GM19395 (cell line): ENCODE data around the gene TOX3.

Experiments used
- ATAC-seq: cut with Tn5 transposase; IDR thresholded peaks from one replicate; pipeline ENCODE4 v1.9.1; 2021; ENCODE audit warnings: mild to moderate bottlenecking, moderate library complexity; ENCODE audit not compliant: unreplicated experiment

The TOX3 gene

DNA sequence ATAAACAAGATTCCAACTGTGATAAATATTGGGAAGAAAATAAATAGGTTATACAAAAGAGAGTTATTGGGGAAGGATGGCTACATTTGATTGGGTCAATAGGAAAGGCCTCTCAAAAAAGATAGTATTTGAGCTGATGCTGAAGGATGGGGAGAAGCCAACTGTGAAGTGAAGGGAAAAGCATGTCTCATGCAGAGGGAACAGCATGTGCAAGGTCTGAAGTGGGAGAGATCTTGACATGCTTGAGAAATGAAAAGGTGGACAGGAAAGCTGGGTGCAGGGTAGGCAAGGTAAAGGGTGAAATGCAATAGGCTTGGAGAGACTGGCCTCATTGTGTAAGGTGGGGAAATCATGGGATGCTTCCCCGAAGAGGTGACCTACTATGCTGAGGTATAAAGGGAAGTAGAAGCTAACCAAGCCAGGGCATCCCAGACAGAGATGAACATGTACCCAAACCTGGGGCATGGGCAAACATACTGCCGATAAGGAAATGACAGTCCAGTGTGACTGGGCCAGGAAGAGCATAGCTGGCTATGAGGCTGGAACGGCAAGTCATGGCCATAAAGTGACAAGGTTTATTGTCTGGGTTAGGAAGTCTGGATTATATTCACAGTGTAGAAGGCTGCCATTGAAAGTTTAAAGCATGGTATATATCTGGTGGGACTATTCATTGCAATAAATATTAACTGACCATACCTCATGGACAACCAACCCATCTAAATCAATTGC is 91.2 kb downstream of the TOX3 start:
- ATAC-seq: no peak

DNA sequence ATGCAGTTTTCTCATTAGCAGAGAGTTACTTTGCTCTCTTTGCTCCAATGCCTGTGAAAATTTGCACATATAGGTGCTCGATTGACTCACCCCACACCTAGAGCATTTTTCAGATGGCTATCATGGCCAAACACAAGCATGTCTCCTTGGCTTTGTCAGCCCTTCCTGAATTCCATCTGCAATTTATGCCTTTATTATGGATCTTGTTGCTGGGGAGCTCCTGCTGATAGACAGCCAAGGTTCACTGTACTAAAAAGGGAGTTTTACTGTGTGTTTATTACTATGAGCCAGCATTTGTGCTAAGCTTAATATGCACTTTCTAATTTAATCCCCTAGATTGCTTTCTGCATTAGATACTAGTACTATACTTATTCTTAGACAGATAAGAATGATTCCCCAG is 93.3 kb downstream of the TOX3 start:
- ATAC-seq: no peak

DNA sequence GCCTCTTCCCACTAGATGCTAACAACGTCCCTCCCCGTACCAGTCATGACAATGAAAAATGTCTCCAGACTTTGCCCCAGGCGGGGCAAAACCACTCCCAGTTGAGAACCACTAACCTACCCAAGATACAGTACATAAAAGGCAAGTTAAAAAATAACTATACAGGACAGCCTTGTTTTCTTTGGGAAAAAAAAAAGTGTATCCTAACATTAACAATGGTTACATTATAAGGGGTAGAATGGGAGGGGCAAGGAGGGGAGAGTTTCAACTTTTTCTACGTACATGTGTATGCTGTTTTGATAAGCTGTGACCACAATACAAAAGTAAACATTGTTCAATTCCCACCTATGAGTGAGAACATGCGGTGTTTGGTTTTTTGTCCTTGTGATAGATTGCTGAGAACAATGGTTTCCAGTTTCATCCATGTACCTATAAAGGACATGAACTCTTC is 94.9 kb downstream of the TOX3 start:
- ATAC-seq: no peak

DNA sequence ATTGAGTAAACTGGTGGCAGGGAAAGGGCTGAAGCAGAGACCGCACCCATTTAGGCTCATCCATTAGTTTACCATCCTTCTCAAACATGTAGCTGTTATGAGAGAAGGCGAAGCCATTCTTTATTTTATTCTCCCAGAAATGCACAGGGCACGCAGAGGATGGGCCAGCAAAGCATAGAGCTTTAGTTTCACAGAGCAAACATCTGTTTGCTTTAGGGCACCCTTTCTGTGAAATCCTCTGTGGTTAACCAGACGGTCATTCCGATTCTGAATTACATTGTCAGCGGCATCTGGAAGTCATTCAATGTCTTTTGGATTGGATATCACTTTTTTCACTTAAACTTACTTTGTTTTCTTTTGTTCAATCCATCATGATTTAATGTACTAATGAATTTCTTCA is 96.0 kb downstream of the TOX3 start:
- ATAC-seq: no peak

DNA sequence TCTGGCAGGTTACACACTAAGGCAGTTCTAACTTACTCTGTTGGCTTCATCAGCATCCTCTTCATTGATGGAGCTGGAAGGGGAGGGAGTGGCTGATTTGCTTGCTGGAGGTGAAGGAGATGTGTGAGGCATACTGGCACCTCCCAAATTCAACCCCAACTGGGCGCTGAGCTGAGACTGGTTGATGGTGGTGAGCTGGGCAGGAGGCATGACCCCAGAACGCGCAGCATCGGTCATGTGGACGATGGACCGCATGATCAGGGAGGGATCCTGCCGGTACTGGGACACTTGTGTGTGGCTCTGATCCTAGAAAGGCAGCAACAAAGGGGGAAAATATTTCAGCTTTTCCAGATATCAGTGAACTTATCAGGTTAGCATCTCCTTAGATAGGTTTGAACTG is 96.7 kb downstream of the TOX3 start:
- ATAC-seq: no peak

DNA sequence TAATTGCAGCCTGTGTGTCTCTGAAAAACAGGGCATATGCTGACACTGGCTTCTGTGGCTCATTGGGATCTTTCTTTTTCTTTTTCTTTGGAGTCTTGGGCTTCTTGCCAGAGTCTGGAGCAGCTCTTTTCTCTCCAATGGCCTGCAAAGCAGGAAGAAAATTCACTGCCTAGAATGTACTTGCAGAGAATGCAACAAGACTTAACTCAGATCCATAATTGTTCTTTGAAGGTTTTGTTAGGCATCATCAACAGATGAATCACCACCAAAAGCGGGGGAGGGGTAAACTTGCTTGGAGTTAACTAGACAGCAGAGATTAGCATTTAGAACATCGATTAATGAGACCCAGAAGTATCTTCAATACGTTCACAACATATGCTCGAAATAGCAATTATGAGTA is 100.9 kb downstream of the TOX3 start:
- no peak for ATAC-seq

DNA sequence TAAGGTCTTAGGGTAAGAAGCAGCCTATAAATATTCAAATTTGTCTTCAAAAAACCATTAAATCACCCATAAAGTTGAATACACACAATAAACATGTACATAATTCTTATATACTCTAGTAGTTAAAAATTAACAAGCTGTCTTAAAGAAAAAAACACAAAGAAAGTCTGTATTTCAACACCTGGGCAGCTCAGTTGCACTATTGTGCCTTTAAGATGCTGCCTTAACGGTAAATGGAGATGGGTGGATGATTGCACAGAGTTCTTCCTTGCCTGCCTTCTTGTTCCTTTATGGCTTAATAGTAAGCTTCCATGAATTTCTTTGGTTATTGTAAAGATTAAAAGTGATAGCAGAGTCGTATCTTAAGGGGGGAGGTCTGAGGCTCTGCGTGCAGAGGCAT is 105.1 kb downstream of the TOX3 start:
- ATAC-seq: no peak

DNA sequence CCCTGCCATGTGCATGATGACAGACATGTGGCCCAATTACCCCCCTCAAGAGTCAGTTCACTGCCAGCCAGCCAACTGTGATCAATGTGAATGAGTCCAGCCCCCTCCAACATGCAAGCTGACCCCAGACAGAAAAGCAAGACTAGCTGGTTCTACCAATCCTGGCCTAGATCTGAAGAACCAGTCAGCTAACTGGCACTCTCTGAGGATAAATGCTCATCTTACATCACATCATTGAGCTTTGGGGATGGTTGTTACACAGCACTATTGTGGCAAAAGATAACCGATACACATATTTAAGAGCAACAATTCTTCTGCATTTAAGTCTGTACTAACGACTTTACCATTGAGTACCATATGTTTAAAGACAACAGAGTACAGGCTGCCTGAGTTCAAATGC is 106.7 kb downstream of the TOX3 start:
- no peak for ATAC-seq

DNA sequence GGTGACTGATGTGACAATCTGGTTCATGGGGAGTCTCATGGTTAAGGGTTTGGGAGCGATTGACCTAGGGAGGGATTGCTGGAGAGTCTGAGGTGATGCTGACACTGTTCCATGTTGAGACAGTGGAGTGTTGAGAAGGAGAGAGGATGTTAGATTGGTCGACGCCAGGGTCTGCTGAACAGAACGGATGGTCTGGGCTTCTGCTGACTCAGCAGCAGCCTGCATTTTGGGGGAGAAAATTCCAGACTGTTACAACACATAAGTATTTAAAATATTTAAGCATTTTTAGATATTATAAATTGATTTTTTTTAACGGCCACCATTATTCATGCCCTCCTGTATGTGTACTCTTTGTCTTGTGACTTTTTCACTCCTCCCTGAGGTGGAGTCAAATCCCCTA is 107.2 kb downstream of the TOX3 start:
- no peak for ATAC-seq

DNA sequence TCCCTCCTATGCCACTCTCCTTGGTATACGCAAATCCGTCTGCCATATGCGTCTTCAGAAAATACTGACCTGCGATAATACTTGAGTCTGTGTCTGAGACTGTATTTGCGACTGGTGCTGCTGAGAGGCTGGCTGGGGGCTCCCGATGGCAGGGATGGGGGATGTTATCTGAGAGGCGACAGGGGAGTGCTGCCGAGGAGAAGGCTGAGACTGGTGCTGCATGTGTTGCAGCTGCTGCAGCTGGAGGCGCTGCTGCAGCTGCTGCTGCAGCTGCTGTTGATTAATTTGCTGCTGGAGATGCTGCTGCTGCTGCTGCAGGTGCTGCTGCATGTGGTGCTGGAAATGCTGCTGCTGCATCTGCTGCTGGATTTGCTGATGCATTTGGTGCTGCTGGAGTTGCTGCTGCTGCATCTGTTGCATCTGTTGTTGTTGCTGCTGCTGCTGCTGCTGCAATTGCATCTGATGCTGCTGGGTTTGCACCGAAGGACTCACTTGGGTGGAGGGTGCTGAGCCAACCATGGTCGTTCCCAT is 107.7 kb downstream of the TOX3 start:
- no peak for ATAC-seq

DNA sequence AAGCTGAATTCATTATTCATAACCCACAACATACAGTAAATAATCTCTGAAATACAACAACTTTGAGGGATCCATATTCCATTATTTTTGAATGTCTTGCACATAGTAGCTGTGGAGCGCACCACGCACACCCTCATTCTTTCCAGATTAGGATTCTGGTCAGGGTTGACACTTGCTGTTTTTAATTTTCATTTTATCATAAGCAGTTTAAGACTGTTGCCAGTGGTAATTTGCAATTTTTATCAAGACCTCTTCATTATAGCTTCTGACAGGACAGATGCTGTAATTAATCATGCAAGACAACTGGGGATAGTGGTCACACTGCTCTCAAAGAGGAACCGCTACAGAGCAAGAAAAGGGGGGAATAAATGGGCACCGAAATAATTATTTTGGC is 109.7 kb downstream of the TOX3 start:
- no peak for ATAC-seq

DNA sequence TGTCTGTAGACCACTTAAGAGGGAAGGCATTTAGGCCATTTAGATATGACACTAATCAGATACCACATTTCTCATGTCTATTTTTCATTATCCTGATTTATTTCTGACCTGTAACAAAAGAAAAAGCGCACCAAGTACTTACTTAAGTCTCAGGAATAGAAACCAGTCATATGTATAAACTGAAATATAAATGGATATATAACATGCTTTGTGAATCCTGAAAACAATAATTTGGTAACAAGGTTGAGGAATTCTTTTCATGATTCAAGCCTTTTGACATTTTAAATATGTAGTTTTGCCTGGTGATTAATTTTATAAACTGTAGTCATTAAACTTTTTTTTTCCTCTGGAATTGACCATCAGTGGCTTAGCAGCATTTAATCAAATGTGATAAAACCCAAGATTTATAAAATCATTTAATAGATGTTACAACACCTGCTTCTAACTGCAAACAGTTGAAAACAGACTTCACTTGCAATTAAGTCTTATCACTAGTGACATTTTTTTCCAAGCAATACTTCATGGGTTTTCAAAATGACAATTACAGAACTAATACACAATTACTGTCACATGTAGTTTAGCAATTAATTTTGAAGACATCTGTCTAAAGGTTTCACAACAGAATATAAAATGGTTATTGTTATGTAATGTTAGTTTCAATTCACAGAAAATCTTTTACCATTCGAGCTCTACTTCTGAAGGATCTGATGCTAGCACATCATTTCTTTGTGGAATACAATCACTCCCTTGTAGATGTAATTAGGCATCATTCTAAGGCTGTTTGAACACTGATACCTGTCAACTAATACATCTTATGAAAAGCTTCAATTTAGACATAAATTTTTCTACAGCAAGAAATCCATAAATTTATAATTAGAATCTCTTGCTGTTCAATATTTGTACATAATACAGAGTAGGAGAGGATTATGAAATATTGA is 110.3 kb downstream of the TOX3 start:
- no peak for ATAC-seq

DNA sequence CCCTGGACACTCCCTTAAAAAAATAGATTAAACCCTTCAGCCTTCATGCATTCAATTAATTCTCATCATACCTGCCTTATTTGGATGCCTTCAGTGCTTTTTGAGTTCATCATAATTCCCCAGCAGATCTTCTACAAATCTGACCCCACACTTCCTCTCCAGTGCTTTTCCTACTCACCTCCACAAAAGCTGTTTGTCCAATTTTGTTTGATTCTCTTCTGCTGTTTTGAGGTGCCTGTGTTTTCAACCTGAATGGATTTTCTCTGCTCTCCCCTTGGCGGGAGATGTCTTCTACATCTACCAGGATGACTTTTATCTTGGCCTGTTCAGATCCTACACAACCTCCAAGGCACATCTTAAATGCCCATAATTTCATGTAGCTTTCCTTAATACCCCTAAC is 112.7 kb downstream of the TOX3 start:
- ATAC-seq: no peak

DNA sequence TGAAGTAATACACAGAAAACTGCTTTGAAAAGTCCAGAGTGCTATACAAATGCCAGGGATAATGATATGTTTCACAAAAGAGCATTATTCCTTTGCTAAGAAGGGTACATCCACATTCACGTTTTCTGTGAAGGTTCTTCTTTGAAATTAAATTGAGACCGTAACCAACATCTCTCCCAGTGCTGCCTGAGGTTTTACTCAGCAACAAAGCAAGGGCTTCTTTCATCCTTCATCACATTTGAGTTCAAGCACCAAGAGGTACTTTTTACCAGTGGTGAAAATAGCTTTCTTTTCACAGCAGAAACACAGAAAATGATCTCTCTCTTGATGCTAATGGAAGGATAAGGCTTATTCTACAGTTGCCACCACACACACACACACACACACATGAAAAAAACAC is 113.3 kb downstream of the TOX3 start:
- no peak for ATAC-seq

DNA sequence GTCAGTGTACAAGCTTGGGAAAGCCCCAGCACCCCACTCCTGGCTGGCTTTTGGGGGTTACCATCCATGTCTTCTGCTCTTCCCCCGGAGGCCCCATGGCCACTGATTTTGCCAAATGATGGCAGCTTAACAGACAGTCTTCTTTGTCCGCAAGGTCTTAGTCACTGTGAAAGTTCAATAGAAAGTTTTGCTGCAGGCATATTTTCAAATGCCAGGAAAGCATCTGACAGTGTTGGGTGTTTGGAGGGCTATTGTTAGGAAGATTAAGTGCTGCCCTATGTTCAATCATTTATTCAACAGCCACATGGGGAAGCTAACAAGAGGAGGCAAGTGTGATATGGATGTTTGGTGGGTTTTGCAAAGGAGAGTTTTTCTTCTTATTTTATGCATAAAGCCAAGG is 122.4 kb downstream of the TOX3 start:
- ATAC-seq: no peak

DNA sequence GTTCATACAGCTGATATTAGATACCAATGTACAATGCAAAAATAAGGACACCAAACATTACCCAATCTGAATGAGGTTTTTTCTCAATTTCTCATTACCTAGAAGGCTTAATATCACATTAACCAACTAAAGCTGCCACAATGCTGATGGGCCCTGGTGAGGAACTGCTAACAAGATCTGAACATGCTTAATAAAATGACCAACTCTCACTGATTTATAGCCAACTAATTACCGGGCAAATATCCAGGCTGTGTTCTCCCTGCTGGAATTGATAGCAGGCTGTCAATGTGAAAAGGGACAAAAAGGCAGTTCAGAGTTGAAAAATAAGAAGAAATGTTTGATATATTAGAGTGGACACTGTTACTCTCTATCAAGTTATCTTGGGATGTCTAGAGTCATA is 124.6 kb downstream of the TOX3 start:
- ATAC-seq: no peak

DNA sequence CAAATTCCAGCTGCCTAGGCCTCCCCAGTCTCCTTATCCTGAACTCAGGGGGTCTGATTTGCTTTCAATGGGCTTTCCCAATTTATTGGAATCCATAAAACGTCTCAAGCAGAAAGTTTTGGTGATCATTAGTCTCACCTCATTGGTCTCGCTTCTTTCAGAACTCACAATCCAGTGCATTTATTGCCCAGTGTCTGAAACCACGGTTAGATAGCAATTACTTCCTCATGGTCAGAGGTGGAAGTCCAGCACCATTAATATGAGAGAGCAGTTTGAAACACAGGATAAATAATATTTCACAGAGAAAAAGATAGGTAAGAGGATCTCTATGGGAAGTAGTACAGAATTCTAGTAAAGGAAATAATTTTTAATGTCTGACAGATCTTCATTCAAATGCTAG is 128.7 kb downstream of the TOX3 start:
- no peak for ATAC-seq

DNA sequence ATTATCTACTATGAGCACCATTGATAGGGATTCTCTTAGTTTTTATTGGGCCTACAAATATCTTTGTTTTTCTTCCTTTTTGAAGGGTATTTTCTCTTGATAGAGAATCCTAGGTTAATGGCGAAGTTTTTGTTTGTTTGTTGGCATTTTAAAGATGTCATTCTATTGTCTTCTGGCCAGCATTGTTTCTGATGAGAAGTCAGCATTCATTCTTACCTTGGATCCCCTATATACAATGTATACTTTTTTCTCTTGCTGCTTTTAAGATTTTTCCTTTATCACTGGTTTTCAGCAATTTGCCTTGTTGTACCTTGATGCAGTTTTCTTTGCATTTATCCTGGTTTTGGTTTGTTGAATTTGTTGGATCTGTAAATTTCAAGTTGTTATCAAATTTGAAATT is 130.1 kb downstream of the TOX3 start:
- no peak for ATAC-seq

DNA sequence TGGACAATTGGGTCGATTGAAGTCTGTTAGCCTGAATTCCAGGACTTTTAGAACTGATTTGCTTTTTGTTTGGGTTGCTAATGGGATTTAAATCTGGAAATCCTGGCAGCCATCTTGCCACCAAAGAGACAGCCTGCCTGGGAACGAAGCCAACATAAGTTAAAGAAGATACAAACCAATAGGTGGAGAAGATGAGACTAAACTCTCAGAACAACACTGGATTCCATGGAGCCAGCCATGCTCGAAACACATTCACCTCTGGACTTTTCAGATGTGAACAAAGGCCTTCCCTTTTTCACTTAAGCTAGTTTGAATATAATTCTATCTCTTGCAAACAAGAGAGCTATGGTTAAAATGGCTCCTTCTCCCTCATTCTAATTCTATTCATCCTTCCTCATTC is 135.9 kb downstream of the TOX3 start:
- ATAC-seq: no peak

DNA sequence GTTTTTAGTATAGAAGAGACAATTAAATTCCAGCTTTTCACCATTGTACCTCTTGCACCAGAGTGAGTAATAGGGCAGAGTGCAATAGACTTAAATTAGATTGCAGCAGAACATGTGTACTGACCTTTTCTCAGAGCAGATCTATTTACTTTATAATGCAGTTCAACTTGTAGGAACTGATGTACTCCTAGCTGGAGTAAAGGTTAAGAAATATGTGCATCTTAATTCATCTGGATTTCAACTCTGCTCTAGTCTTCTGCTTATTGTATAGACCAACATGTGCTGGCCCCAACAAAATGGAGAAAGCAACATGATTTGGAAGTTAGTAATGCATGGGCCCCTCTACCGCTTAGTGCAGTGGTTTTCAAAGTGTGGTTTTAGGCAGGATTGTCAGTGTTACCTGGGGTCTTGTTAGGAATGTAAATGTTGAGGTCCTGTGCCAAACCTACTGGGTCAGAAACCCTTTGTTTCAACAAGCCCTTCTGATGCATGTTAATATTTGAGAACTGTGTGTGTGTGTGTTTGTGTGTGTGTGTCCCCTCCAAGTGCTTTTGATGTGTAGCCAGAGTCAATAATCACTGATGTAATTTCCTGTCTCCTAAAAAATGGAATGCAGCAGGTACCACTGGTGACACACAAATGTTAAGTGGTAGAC is 138.6 kb downstream of the TOX3 start:
- no peak for ATAC-seq

DNA sequence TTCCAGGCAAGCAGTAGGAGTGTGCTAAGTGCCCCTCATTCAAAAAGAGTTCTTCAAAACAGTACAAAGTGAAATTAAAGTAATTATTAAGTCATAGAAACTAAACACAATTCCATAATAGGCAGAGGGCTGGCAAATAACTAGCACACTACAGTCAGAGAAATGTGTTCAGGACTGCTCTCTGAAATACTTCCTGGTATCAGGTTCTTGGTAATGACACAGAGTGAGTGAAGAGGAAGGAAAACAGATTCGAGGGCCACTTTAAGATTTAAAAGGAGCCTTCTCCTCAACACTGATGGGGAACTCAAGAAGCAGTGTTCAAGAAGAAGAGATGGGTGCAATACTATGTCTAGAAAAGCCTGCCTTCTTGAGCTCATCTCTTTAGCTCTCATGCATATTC is 139.2 kb downstream of the TOX3 start:
- no peak for ATAC-seq

DNA sequence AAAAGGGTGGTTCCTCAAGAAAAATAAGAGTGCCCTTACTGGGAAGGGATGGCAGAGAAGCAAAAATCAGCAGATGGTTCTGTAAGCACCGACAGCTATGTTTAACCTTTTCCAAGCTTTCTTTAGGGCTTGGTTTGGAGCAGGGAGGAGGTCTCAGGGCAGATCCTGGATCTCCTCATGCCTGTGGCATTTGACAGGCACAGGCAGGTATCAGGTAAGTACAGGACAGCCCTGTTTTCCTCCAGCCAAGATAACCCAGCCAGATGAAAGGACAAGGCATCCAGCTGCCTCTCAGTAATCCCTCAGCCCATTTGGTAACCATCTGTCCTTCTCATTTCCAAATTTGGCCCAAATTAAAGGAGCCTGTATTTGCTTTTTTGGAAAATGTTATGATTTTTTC is 141.5 kb downstream of the TOX3 start:
- no peak for ATAC-seq
